GM18511 (cell line): ENCODE data around the gene ZNF827.
A peak's percentile ranks its signal among the peaks of the same experiment; 100 is the strongest.

Experiments used
- ATAC-seq: cut with Tn5 transposase; IDR thresholded peaks from one replicate; pipeline ENCODE4 v1.9.1; 2021; ENCODE audit warnings: mild to moderate bottlenecking, moderate library complexity; ENCODE audit not compliant: unreplicated experiment

ZNF827 gene

DNA sequence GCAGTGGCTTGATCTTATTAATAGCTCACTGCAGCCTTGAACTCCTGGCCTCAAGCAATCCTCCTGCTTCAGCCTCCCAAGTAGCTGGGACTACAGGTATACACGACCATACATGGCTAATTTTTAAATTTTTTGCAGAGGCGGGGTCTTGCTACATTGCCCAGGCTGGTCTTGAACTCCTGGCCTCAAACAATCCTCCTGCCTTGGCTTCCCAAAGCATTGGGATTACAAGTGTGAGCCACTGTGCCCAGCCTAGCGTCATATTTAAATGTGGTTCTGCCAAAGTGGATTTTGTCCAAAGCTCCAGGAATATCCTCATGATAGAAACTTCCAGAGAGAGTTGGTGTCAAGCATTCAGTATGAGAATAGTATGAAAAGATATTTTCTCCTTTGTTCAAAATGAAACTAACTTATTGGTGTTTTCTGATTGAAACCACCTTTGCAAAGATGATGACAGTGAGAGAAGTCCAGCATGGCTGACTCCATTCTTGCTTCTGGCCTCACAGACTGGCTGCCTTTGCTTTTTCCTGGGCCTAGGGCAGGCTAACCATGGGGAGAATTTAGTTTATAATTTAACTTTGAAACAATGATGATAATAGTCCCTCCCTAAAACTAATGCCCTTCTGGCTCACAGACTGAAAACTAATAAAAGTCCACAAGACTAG, 129.6 kb downstream of the ZNF827 start:
- ATAC-seq, result peak; percentile 26

DNA sequence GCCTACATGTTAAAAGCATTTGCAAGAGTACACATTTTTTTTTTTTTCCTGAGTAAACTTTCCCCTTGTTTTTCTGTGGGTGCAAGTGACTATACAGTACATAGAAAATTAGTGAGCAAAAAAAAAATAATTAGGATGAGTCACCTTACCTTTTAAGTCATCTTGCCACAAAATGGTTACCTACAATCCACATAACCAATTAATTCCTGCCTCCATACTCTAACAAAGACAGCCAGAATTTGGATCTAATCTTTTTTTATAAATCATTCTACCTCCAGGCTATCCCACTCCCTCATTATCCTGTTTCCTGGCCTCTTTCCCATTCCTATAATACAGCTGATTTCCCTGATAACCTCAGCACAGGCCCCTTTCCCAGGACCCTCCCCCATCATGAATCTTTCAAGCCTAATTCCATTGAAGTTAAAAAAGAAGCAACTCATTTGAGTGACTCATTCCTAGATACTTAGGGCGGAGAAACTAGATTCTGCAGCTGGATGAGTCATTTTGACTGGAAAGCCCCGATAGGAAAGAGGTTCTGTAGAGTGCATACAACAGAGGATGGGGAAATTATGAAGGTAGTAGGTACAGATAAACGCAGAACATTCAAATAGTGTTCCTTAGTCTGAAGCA, 130.5 kb downstream of the ZNF827 start:
- ATAC-seq, result peak; percentile 73

DNA sequence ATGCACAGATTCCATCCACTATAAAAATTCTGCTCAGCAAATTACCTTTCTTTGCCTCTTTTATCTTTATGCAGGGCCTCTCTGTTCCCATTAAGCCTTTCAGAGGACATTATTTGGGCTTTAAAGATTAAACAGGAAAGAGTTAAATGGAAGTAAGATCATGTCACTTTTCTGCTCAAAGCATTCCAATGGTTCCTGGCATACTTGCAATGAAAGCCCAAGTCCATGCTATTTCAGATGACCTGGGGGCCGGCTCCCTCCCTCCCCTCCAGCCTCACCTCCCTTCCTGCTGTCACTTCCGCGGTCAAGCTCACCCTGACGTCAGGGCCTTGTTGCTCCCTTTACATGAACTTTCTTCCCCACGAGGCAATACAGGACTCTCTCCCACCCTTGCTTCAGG, 133.1 kb downstream of the ZNF827 start:
- no peak for ATAC-seq

DNA sequence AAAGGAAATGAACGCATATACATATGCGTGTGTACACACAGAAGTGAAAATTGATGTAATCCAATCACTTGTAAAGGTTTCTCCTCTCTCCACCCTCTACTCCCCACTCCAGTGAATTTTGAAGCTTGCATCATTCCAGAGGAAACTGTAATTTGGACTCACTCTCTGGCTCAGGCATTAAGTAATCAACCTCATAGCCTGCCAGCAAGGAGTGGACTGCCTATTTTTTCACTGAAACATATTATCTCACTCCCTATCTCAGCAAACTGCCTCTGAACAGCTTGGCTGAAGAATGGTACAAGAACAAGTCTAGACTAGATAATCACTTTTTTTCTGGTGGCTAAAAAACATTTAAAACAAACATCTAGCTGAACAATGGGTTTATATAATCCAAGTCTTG, 134.5 kb downstream of the ZNF827 start:
- no peak for ATAC-seq

DNA sequence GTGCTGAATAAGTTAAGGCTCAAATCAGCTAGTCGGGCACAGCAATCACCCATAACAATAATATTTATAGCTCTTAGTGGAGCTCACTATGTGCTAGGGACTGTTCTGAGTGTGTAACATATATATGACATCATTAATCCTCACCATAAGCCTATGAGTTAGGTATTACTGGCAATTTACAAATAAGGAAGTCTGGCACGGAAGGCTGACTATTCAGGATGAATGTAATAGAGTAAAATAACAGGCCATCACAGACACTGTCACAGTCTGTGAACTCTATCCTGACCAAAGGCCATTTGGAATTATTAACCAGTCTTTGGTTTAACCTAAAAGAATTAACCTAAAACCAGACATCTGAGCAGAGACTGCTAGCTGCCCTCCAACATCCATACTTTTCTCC, 139.4 kb downstream of the ZNF827 start:
- ATAC-seq, result no peak

DNA sequence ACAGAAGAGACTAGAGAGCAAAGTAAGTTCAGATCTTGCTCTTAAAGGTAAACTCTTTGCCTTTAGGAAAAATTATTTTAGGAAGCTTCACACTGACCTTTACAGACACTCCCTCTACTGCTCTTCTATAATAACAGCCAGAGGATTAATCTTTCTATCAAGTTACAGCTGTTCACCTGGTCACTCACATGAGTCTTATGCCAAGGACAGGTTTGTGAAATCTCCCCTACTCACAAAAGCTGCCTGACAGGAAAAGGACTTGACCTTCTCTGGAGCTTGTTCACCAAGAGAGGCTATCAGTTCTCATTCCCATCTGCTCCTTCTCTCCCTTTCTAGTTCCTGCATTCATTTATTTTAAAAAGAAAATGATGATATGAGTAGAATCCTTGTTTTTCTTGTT, 141.3 kb downstream of the ZNF827 start:
- no peak for ATAC-seq

DNA sequence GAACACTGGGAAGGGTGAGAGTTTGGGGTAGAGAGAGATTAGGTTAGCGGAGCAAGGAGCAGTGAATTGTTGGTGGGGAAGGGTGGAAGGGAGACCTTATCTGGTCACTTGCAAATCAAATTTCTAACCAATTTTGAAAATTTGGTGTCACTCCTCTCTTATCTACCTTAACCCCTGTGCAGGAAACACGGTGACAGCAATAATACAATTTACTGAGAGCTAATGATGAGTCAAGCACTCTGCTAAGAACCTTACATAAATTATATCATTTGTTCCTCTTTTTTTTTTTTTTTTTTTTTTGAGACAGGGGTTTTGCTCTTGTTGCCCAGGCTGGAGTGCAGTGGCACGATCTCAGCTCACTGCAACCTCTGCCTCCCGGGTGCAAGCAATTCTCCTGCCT, 142.3 kb downstream of the ZNF827 start:
- ATAC-seq, result no peak

DNA sequence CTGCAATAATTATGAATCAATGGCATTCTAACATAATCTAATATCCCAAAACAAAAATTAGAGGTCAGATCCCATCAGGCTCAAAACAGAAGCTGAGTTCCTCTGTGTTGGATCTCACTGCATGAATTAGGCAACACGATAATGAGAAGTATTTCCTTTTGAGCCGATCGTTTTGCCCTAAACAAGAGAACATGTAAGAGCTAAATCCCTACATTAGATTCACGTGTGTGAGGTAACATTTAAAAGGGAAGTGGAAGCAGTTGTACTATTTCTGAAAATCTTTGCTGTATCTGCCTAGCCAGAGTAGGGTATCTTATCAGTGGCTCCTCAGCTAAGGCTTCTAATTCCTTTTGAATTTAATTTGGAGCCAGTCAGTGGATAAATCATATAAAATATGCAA, 143.1 kb downstream of the ZNF827 start:
- ATAC-seq, result no peak

DNA sequence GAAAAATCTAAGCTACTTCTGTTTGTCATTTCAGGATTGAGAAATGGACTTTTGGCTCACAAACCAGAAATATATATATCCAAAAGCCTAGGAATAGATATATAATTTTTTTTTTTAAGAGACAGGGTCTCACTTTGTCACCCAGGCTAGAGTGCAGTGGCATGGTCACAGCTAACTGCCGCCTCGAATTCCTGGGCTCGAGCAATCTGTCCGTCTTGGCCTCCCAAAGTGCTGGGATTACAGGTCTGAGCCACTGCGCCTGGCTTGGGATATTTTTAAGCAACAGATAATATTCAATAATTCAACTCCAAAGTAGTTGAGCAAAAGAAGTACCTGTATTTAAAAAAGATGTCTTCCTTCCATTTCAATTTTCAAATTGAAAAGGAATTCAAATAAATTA, 146.2 kb downstream of the ZNF827 start:
- ATAC-seq, result no peak

DNA sequence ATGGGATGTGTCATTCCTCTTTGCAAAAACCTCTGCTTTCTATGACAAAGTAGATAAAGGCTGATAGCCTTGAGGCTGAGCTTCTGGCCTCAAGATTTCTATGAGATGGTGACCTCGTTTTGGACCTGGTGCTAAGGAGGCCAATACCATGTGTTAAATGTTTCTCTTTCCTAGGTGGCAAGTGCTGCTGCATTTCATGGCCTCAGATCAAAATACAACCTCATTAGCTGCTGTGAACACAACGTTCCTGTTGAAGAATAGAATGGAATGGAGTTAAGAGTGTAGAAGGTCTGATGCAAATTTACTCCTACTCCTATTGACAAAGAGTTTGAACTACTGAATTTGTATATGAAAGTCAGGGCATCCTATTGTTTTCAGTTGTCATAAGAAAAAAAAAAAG, 146.6 kb downstream of the ZNF827 start:
- ATAC-seq, result no peak

DNA sequence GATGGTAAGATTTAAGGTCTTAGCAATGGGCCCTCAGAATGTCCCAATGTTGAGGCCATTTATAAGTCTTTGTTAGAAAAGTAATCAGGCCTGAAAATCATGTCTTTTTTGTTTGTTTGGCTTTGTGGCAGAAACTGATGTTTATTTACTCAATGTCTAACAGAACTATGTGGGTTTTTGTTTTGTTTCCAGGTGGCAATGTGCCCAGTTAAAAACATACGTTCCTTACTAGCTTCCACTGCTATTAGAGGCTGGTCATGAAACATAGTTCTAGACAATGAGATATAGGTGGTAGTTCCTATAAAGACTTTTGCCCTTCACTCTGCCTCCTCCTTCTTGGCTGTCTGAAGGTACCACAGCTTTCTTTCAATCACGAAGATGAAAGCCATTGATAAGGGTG, 149.9 kb downstream of the ZNF827 start:
- ATAC-seq, result no peak

DNA sequence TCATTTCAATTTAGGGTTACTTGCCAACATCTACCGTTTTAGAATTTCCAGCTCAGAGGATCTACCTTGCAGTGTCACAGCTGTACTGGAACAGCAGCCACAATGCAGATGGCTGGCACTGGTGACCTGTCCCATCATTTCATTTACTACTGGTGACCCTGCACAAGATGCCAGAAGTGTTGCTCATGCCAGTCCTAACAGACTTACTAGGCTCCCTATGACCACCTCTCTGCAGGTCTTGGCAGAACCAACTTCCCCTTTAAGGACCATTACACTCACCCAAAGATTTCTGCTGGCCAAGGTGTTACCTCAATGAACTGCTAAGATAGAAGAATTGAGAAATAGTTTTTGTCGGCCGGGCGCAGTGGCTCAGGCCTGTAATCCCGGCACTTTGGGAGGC, 151.8 kb downstream of the ZNF827 start:
- no peak for ATAC-seq

DNA sequence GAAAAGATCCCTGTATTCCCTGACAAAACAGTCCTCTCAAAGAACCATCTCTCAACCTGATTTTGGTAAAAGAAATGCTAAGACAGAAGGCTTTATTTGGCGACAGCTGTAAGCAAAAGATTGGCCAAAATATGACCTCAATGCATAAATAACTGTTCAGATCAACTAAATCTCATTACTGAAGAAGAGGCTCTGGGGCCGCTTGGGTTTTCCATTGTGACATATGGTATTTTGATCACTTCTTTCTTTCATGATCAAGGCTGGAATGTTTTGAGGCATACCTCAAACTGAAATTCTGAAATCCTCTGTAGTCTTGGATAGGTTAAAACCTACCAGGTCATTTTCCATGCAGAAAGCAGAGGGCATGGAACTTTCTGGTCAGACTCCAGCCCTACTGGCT, 152.4 kb downstream of the ZNF827 start:
- no peak for ATAC-seq

DNA sequence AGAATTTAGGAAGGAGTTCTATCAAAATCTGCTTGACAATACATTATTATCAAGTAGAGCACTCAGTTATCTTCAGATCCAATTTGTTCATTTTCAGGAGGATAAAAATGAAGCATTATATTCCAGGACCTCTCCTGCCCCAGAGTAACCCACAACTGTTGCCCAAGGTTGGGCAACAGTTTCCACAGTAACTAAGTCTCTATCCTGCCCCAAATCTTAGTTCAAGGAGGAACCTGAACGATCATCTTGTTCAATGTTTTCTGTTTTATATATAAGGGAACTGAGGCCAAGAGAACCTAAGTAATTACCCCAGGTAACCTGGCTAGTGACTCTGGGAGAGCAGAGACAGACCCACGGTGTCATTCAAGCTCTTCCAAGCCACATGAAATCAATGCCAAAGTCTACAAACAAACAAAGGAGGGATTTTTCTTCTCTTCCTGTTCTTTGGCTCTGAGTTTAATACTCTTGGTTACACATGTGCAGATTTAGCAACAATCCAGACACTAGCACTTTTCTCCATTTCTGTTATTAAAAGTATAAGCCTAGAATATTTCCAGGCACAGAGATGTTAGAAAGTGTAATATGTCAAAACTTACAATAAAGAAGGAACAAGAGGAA, 153.1 kb downstream of the ZNF827 start:
- ATAC-seq, result no peak

DNA sequence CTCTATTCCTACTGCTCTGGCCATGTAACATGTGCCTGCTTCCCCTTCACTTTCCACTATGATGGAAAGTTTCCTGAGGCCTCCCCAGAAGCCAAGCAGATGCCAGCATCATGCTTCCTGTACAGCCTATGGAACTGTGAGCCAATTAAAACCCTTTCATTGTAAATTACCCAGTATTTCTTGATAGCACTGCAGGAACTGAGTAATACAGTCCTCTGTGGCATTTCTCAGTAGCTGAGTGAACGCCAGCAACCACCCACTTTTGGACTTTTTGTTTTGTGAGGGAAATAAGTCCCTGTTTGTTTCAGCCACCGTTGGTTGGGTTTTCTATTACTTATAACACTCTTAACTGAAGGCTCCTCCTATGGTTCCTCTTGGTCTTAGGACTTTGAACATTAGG, 154.6 kb downstream of the ZNF827 start:
- ATAC-seq, result no peak

DNA sequence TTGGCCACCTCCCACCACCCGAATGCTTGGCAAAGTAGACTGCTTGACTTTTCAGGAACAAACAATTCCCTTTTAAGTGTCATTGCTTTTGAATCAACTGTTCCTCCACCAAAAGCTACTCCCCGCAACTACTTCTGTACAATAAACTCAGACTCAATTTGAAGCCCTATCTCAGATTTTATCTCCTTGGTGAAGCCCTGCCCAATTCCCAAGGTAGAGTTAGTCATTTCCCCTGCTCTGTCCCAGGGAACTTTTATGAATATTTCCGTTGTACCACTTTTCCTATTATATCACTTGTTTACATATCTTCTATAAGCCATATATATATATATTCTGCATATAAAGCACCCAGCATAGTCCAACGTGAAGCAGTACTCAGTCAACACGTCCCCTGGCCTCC, 155.9 kb downstream of the ZNF827 start:
- no peak for ATAC-seq

DNA sequence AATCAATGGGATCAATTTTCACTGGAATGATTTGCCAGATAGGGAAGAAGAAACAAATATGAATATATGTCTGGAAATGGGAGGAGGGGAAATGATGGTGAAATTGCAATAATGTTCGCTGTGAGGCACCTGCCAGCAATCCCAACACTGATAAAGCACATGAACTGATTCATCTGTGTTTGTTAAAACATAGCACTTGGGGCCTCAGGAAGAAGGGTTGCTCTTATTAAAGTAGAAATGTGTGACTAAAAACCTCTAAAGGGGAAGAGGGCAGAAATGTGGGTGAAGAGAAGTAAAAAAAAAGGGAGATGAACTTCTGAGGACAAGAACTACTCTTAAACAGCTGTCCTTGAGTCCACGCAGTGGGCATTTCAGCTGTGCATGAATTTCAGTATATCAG, 157.3 kb downstream of the ZNF827 start:
- ATAC-seq, result no peak

DNA sequence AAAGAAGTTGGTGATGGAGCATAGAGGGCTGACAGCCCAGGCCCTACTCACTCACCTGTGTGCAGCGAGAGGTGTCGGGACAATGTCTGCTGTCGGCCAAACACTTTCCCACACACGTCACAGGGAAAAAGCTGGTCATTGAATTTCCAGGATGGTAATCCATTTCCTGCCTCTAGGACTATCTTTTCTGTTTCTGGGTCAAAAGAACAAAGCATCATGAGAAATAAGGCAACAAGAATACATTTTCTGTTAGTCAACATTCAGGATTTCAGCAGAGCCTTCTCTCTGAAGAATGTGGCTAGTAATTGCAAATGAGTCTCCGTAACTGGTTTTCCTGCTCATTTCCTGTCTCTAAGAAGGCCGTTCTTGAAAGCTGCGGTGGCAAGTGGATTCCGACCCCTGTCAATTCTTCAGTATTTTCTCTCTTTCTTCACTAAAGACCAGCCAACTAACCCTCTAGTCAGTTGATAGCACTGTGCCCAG, 159.3 kb downstream of the ZNF827 start:
- no peak for ATAC-seq

DNA sequence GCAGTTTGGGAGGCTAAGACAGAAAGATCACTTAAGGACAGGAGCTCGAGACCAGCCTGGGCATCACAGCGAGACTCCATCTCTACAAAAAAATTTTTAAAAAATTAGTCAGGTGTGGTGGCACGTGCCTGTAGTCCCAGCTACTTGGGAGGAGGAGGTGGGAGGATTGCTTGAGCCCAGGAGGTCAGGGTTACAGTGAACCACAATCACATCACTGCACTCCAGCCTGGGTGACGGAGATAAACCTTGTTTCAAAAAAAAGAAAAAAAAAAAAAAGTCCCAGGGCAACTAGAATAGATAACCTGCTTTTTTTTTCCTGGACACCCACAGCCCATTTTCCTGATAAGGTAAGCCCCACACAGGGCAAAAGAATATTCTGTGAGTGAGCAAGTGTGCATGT, 162.4 kb downstream of the ZNF827 start:
- ATAC-seq, result no peak

DNA sequence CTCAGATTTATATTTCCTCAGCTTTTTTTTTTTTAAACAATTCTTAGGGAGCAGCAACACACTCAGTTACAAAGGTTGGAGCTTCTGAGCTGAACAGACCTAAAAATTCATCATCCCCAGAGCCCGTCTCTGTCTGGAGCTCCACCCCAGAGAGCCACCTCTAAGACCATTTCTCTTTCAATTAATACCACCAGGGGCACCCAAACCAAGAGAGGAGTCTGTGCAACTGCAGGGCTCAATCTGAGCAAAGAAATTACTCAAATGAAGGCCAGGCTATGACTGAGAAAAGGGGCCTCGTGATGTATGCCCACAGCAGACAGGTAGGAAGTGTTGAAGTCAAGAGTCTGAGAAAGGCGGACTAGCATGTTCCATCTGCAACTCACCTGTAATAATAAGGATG, 163.2 kb downstream of the ZNF827 start:
- ATAC-seq, result no peak

DNA sequence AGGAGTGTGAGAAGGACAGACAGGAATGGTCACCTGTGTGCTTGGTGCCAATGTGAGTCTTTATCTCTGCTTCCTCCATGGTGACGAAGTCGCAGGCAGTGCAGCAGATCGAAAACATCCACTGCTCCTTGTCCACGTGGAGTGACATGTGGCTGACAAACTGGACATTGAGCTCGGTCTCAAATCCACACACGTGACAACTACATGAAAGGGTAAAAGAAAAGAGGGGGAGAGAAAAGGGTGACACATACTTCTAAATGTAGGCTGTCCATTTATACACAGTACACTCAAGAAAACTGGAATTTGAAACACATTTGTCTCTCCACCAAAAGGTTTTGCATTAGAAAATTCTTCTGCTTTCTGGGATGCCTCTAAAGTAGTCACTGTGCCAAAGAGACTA, 164.2 kb downstream of the ZNF827 start:
- ATAC-seq, result no peak

DNA sequence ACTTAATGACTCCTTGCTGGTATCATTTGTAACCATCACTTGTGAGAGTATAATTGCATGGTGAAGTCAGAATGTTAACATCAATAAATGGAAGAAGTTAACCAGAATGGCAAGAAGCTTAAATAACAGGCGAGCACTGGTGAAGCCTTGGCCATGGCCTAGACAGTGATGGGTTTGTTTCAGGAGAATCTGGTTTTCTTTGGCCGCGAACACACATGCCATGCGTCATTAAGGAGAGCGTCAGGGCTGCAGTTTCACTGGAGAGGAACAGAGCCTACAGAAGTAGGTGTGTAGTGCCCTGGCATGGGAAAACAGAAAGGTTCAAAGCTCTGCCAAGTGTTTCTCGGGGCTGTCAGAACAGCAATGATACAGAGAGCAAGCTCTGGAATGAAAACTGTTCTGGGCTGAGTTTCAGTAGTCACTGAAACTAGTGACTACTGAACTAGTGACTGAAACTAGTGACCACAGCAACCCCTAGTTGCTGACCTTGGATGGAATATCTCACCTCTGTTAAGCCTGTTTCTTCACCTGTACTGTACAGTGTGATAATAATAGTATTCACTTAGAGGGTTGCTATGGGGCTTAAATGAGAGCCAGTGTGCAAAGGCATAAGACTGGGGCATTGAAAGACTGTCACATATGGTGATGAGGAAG, 164.9 kb downstream of the ZNF827 start:
- ATAC-seq, result peak; percentile 93
